Measurements from ENCODE around the gene ZNF69.

ZNF69 gene

DNA sequence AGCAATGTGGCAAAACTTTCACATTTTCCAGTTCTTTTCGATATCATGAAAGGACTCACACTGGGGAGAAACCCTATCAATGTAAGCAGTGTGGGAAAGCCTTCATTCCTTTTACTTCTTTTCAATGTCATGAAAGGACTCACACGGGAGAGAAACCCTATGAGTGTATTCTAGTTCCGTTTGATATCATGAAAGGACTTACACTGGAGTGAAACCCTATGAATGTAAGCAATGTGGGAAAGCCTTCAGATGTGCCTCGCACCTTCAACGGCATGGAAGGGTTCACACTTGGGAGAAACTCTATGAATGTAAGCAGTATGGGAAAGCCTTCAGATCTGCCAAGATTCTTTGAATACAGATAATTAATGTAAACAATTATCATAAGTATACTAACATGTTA, 62.7 kb downstream of the ZNF69 start:
- Mint-ChIP-seq H3K36me3 (peaks cover 57% of the 10 kb centered on the region), H3K4me3 (no peak overlapping the region), H3K27ac (no peak overlapping the region), H3K9me3 (peaks cover 20% of the 10 kb centered on the region), H3K4me1 (no peaks in the 10 kb centered on the region), H3K27me3 (no peaks in the 10 kb centered on the region)
- DNase-seq (ENCODE audit: low spot score in 2 of 2) (no peak), ATAC-seq (ENCODE audit: low read depth) (no peak)
